ENCODE data around the gene TCF15. TPM values are rescaled to one million over a fixed set of nuclear protein-coding genes. Genes with fewer than 3 reads are reported as not detected.

Gene TCF15
- total and polyA plus RNA-seq, 4 donors: not detected

- Histone ChIP-seq H3K9ac (ENCODE audit: low read depth in 1 of 2, low read length in 2 of 2) (no peak overlapping the region), H3K4me1 (ENCODE audit: control insufficient read depth in 4 of 4, insufficient read depth in 4 of 4, low read length in 3 of 4) (peaks cover 4 to 16% (median 9%) of the 10 kb centered on the region in 4 donors), H3K9me3 (ENCODE audit: control insufficient read depth in 4 of 4, low read length in 3 of 4) (peaks cover 0 to 3% (median 0%) of the 10 kb centered on the region in 4 donors), H3K27me3 (ENCODE audit: control insufficient read depth in 4 of 4, insufficient read depth in 4 of 4, low read length in 3 of 4) (no peaks in the 10 kb centered on the region), H3K27ac (ENCODE audit: low read depth in 1 of 2, low read length in 2 of 2) (no peak overlapping the region), H3K4me3 (ENCODE audit: low read depth in 1 of 3, low read length in 3 of 3) (no peak overlapping the region), H3K36me3 (ENCODE audit: control insufficient read depth in 4 of 4, insufficient read depth in 3 of 4, low read depth in 1 of 4, low read length in 3 of 4) (peaks cover 7 to 15% (median 13%) of the 10 kb centered on the region in 4 donors)
- WGBS: 81% methylated on average over 11 of the region's 11 CpGs
- DNase-seq (ENCODE audit: low spot score): no peak
- no peak for TF ChIP-seq FOXA1 (IDR thresholded peaks at IDR 0.05)
- TF ChIP-seq TAF1 (conservative IDR thresholded peaks at IDR 0.05): no peak
- TF ChIP-seq ATF3 (IDR thresholded peaks at IDR 0.05): no peak
- TF ChIP-seq NR2F2 (IDR thresholded peaks at IDR 0.05): no peak
- TF ChIP-seq GABPA (IDR thresholded peaks at IDR 0.05 in 1 of 2, conservative IDR thresholded peaks at IDR 0.05 in 1 of 2): no peak
- no peak for TF ChIP-seq RXRA (IDR thresholded peaks at IDR 0.05)
- no peak for TF ChIP-seq RAD21 (IDR thresholded peaks at IDR 0.05)
- no peak for TF ChIP-seq REST (IDR thresholded peaks at IDR 0.05)
- no peak for TF ChIP-seq ZBTB33 (IDR thresholded peaks at IDR 0.05)
- TF ChIP-seq SP1 (IDR thresholded peaks at IDR 0.05): no peak
- TF ChIP-seq HNF4A (conservative IDR thresholded peaks at IDR 0.05): no peak
- no peak for TF ChIP-seq CTCF (IDR thresholded peaks at IDR 0.05; ENCODE audit: low read depth, low read length, missing input control)
- no peak for TF ChIP-seq MAX (IDR thresholded peaks at IDR 0.05)
Observed at GRCh38 chr20:644692-645317, 34.7 kb upstream of the TCF15 start.
